Measurements from ENCODE around the gene BCL11A. TPM values are rescaled to one million over a fixed set of nuclear protein-coding genes. Genes with fewer than 3 reads are reported as not detected.
A peak's percentile ranks its signal among the peaks of the same experiment; 100 is the strongest.

Gene BCL11A
- polyA plus RNA-seq, 2 of the 4 experiments (the other 2 are of a cell fraction) = 0.12 to 0.13 TPM

- no peaks in the 10 kb centered on the region for H3K9me3 ChIP-seq
- H3K4me2 ChIP-seq = no peak overlapping the region
- no peak overlapping the region for H3K4me3 ChIP-seq
- DNase-seq (ENCODE audit: low read depth in 1 of 2, low spot score in 1 of 2) = no peak
- FAIRE-seq = no peak
- H3K4me1 ChIP-seq = no peaks in the 10 kb centered on the region
- no peak for ATAC-seq
- WGBS (ENCODE audit: missing lambda C conversion rate) = 24% methylated on average over 6 of the region's 6 CpGs
- ChIA-PET CTCF (no interaction called here), POLR2A (no interaction called here)
- TF ChIP-seq FOSL2 (IDR thresholded peaks at IDR 0.05) = no peak
- peak; percentile 36; the same call in 1 of the 2 replicates for TF ChIP-seq FOSL2 (CRISPR knock-in tag; IDR thresholded peaks at IDR 0.05)
- no peak for TF ChIP-seq EP300 (IDR thresholded peaks at IDR 0.05)
- H3K27ac ChIP-seq = no peak overlapping the region
Observed at GRCh38 chr2:60512641-60513040, 40.8 kb downstream of the BCL11A start.

- DNase-seq (ENCODE audit: low read depth in 1 of 2, low spot score in 1 of 2) (no peak), ATAC-seq (no peak), FAIRE-seq (no peak)
- WGBS (ENCODE audit: missing lambda C conversion rate) = 37% methylated on average over 4 of the region's 4 CpGs
- no peaks in the 10 kb centered on the region for H3K4me1 ChIP-seq
- H3K4me2 ChIP-seq = no peak overlapping the region
- no peaks in the 10 kb centered on the region for H3K9me3 ChIP-seq
- ChIA-PET POLR2A (no interaction called here), CTCF (no interaction called here)
- H3K4me3 ChIP-seq = no peak overlapping the region
- TF ChIP-seq EHF (CRISPR knock-in tag; IDR thresholded peaks at IDR 0.05) = no peak
- no peak for TF ChIP-seq BCL3 (IDR thresholded peaks at IDR 0.05)
- TF ChIP-seq MAX (IDR thresholded peaks at IDR 0.05) = no peak
- TF ChIP-seq CHD4 (IDR thresholded peaks at IDR 0.05; ENCODE audit: borderline replicate concordance) = no peak
- no peak for TF ChIP-seq RCOR1 (IDR thresholded peaks at IDR 0.05; ENCODE audit: low read depth, low read length)
- no peak for TF ChIP-seq GATA3 (IDR thresholded peaks at IDR 0.05; ENCODE audit: borderline replicate concordance)
- no peak for TF ChIP-seq NPAS2 (CRISPR knock-in tag; IDR thresholded peaks at IDR 0.05; ENCODE audit: borderline replicate concordance)
- no peak for TF ChIP-seq HES2 (IDR thresholded peaks at IDR 0.05)
- no peak for TF ChIP-seq FOXS1 (CRISPR knock-in tag; IDR thresholded peaks at IDR 0.05)
- no peak for TF ChIP-seq PHF8 (IDR thresholded peaks at IDR 0.05; ENCODE audit: borderline replicate concordance, low read depth)
- TF ChIP-seq RARB (CRISPR knock-in tag; IDR thresholded peaks at IDR 0.05) = no peak
- TF ChIP-seq HDAC2 (IDR thresholded peaks at IDR 0.05) = no peak
- no peak for TF ChIP-seq NR3C1 (IDR thresholded peaks at IDR 0.05)
- H3K27ac ChIP-seq = no peak overlapping the region
Observed at GRCh38 chr2:60512062-60512622, 41.3 kb downstream of the BCL11A start.

- 0% methylated on average over 2 of the region's 2 CpGs for WGBS (ENCODE audit: missing lambda C conversion rate)
- POLR2A ChIA-PET = no interaction called here
- no peak for TF ChIP-seq BCL3 (IDR thresholded peaks at IDR 0.05)
- FAIRE-seq (no peak), ATAC-seq (no peak), DNase-seq (ENCODE audit: low read depth in 1 of 2, low spot score in 1 of 2) (no peak)
- CTCF ChIA-PET = no interaction called here
- Histone ChIP-seq H3K4me2 (no peak overlapping the region), H3K27ac (no peak overlapping the region), H3K4me3 (no peak overlapping the region), H3K4me1 (no peaks in the 10 kb centered on the region), H3K9me3 (no peaks in the 10 kb centered on the region)
Observed at GRCh38 chr2:60510713-60511112, 42.7 kb downstream of the BCL11A start.

- 28% methylated on average over 8 of the region's 8 CpGs for WGBS (ENCODE audit: missing lambda C conversion rate)
- Histone ChIP-seq H3K4me2 (no peak overlapping the region), H3K4me3 (no peak overlapping the region), H3K9me3 (no peaks in the 10 kb centered on the region), H3K27ac (no peak overlapping the region), H3K4me1 (no peaks in the 10 kb centered on the region)
- no peak for TF ChIP-seq NR3C1 (IDR thresholded peaks at IDR 0.05)
- TF ChIP-seq MAFK (IDR thresholded peaks at IDR 0.05; ENCODE audit: partially characterized antibody) = no peak
- no peak for TF ChIP-seq KDM5A (IDR thresholded peaks at IDR 0.05)
- no peak for TF ChIP-seq ELK1 (IDR thresholded peaks at IDR 0.05; ENCODE audit: low read depth, low read length)
- no peak for TF ChIP-seq RAD21 (conservative IDR thresholded peaks at IDR 0.05 in 1 of 2, IDR thresholded peaks at IDR 0.05 in 1 of 2)
- TF ChIP-seq NPAS2 (CRISPR knock-in tag; IDR thresholded peaks at IDR 0.05; ENCODE audit: borderline replicate concordance) = no peak
- TF ChIP-seq SMC3 (IDR thresholded peaks at IDR 0.05) = no peak
- TF ChIP-seq BHLHE40 (IDR thresholded peaks at IDR 0.05; ENCODE audit: low read depth, low read length) = no peak
- DNase-seq (ENCODE audit: low read depth in 1 of 2, low spot score in 1 of 2) (no peak), FAIRE-seq (no peak), ATAC-seq (no peak)
- ChIA-PET CTCF (no interaction called here), POLR2A (no interaction called here)
Observed at GRCh38 chr2:60509066-60509465, 44.4 kb downstream of the BCL11A start.
